SK-N-SH treated with all-trans-retinoic acid at 6 μM for 48 hours (cell line): ENCODE measurements around the gene FUT1.

Experiments used
- CREB5 ChIP-seq: fragments of 250-450 bp; sonication (Bioruptor Pico); IDR thresholded peaks from 2 replicates; pipeline ENCODE4 v1.5.1; 2020; ENCODE audit warnings: low read depth, mild to moderate bottlenecking, moderate library complexity
- CSRNP3 ChIP-seq: fragments of 250-450 bp; sonication (Bioruptor Pico); IDR thresholded peaks from 2 replicates; pipeline ENCODE4 v1.5.1; 2021; ENCODE audit warnings: mild to moderate bottlenecking, moderate library complexity
- ISL1 ChIP-seq: fragments of 250-450 bp; sonication (Bioruptor Pico); IDR thresholded peaks from 2 replicates; pipeline ENCODE4 v2.1.2; 2022; ENCODE audit warnings: mild to moderate bottlenecking, moderate library complexity
- PATZ1 ChIP-seq: fragments of 250-450 bp; sonication (Bioruptor Pico); IDR thresholded peaks from 2 replicates; pipeline ENCODE4 v1.8.0; 2020; ENCODE audit warnings: mild to moderate bottlenecking, moderate library complexity, borderline replicate concordance
- TOX ChIP-seq: fragments of 250-450 bp; sonication (Bioruptor Pico); IDR thresholded peaks from 2 replicates; pipeline ENCODE4 v1.8.0; 2021; ENCODE audit warnings: mild to moderate bottlenecking, moderate library complexity, borderline replicate concordance
- ZC3H10 ChIP-seq: fragments of 250-450 bp; sonication (Bioruptor Pico); IDR thresholded peaks from 2 replicates; pipeline ENCODE4 v1.5.1; 2021; ENCODE audit warnings: mild to moderate bottlenecking, moderate library complexity
- ZFP3 ChIP-seq: fragments of 250-450 bp; sonication (Bioruptor Pico); IDR thresholded peaks from 2 replicates; pipeline ENCODE4 v1.5.0; 2020; ENCODE audit warnings: mild to moderate bottlenecking, moderate library complexity
- ZFP30 ChIP-seq: fragments of 450-650 bp; formaldehyde crosslinking; IDR thresholded peaks from 2 replicates; pipeline ENCODE4 v1.5.0; 2022; ENCODE audit warnings: mild to moderate bottlenecking, moderate library complexity

DNA sequence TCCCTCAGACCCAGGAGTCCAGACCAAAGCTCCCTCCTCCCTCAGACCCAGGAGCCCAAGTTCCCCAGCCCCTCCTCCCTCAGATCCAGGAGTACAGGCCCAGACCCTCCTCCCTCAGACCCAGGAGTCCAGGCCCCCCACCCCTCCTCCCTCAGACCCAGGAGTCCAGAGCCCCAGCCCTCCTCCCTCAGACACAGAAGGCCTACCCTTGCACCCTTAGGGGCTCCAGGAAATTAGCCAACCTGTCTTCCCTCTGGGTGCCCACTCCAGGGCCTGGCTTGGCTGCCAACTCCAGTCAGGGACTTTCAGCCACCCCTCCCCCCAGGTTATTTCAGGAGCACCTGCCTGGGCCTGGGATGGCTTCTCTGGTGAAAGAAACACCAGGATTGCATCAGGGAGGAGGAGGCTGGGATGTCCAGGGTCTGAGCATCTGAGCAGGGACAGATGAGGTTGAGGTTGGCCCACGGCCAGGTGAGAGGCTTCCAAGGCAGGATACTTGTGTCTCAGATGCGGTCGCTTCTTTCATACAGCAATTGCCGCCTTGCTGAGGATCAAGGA lies 2.7 kb upstream of the FUT1 start, which contains the start of gene FGF21:
- TF ChIP-seq CSRNP3 (no peak), TOX (CRISPR knock-in tag) (no peak), ISL1 (CRISPR knock-in tag) (no peak), ZFP30 (no peak), PATZ1 (CRISPR knock-in tag) (no peak), CREB5 (no peak), ZFP3 (CRISPR knock-in tag) (no peak), ZC3H10 (CRISPR knock-in tag) (no peak)
